NCI-H2227 treated with DMSO at 0.1 percent for 48 hours (cell line): ENCODE measurements around the gene DCAF17.

Experiments
- DNase-seq: peaks from one replicate; lab custom pipeline; 2025; lab: John Stamatoyannopoulos, UW

The DCAF17 gene, protein sequence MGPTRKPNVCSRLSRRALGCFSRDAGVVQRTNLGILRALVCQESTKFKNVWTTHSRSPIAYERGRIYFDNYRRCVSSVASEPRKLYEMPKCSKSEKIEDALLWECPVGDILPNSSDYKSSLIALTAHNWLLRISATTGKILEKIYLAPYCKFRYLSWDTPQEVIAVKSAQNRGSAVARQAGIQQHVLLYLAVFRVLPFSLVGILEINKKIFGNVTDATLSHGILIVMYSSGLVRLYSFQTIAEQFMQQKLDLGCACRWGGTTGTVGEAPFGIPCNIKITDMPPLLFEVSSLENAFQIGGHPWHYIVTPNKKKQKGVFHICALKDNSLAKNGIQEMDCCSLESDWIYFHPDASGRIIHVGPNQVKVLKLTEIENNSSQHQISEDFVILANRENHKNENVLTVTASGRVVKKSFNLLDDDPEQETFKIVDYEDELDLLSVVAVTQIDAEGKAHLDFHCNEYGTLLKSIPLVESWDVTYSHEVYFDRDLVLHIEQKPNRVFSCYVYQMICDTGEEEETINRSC

DNA sequence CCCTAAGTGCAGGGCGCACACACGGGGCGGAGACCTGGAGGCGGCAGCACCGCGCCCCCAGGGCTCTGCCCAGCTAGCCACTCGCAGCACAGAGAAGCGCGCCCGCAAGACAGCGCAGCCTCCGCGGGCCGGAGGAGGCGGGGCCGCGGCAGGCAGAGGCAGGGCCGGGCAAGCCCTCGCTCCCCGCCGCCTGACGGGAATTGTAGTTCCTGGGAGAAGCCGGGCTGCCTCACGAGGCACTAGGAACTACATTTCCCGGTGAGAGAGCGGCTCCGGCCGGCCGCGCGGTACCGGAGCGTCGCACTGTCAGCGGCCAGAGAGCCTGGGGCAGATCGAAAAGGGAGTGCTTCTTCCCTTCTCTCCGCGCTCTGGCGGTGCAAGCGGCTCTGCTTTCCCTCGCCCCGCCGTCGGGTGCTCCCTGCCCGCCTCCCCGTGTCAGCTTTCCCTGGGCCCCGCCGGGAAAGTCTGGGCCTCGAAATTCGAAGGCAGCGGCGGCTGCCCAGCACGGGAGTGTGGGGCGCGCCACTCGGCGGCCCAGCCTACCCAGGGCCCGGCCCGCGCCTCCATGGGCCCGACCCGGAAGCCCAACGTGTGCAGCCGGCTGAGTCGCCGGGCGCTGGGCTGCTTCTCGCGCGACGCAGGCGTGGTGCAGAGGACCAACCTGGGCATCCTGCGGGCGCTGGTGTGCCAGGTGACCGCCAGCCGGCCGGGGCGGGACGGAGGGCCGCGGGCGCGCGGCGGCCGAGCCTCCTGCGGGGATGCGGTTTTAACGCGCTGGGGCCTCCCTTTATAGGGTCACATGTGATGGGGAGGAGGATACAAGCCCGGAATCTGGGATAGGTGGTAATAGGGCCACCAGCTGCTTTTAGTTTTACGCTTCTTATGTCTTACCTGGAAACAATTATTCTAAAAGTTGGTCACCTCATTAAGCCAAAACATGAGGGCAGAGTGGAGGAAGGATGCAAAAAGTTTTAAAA is at the start of gene DCAF17:
Gene DCAF17, plus strand, starts transcription at position 214 of the 977 bp plus-strand sequence. Its CDS starts 352 bp downstream, at position 566.
- DNase-seq = peak; percentile 99

DNA sequence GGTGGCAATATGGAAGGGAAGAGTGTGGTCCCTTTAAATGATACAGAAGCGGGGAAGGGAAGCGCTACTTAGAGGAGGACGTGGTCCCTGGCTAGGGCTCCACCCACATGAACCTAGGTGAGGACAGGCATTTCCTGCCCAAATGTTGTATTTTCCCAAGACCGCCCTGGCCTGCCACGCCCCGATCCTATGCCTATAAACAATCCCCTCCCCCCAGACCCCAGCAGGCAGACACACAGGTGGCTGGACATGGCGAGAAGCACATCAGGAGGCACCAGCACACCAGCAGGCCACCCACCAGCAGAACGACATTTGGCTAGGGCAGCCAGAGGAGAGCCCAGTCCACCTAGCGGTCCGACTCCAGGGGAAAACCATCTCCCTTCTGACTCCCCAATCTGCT is 47.4 kb upstream of the DCAF17 start:
- no peak for DNase-seq

DNA sequence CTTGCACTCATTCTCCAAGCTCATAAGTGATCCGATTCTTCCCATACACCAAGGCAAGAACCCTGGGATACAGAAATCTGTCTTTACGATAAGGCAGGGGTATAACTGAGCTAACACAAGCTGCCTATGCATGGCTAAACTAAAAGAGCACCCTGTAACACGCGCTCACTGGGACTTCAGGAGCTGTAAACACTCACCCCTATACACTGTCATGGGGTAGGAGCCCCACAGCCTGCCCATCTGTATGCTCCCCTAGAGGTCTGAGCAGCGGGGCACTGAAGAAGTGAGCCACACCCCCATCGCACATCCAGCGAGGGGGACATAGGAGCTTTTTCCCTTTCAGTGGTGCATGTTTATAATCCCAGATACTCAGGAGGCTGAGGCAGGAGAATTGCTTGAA is 47.0 kb upstream of the DCAF17 start:
- no peak for DNase-seq

DNA sequence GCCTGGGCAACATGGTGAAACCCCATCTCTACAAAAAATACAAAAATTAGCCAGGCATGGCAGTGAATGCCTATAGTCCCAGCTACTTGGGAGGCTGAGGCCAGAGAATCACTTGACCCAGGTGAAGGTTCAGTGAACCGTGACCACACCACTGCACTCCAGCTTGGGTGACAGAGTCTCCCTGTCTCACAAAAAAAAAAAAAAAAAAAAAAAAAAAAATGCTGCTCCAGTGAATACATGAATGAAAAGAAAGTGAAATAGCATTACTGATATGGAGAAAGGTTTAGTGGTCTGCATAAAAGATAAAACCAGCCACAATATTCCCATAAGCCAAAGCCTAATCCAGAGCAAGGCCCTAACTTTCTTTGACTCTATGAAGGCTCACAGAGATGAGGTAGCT is 44.7 kb upstream of the DCAF17 start:
- no peak for DNase-seq

DNA sequence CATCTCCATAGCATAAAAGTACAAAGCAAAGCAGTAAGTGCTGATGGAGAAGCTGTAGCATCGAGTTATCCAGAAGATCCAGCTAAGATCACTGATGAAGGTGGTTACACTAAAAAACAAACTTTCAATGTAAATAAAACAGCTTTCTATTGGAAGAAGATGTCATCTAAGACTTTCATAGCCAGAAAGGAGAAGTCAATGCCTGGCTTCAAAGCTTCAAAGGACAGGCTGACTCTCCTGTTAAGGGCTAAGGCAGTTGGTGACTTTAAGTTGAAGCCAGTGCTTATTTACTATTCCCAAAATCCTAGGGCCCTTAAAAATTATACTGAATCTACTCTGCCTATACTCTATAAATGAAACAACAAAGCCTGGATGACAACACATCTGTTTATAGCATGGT is 44.2 kb upstream of the DCAF17 start:
- DNase-seq = no peak

DNA sequence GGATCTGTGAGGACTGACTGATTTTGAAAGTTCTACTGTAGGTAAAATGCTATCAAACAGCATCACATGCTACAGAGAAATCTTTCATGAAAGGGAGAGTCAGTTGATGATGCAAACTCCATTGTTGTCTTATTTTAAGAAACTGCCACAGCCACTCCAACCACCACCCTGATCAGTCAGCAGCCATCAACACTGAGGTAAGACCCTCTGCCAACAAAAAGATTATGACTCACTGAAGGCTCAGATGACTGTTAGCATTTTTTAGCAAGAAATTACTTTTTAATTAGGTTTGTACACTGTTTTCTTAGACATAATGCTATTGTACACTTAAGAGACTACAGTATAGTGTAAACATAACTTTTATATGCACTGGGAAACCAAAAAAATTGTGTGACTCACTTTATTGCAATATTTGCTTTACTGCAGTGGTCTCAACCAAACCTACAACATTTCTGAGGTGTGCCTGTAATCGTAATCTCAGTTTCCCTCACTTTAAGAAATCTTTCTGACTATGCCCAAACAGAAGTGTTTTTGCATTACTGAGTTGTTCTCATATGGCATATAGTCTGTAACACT is 43.0 kb upstream of the DCAF17 start:
- no peak for DNase-seq

DNA sequence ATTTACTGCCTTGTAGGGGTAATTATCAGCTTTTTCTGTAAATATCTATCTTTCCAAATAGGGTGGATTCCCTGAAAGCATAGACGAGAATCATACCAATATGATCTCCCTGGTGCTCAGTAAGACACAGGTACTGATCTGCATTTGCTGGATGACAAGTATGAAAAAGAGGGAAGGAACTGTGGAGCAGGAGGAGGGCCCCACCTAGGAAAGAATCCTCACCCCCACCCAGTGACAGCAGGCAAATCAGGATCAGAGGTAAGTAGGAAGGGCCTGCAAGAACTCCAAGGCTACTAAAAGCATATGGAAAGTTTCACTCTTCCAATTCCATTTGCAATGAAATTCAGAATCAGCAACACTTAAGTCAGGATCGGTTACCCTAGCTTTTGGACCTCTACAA is 42.5 kb upstream of the DCAF17 start:
- DNase-seq = no peak

DNA sequence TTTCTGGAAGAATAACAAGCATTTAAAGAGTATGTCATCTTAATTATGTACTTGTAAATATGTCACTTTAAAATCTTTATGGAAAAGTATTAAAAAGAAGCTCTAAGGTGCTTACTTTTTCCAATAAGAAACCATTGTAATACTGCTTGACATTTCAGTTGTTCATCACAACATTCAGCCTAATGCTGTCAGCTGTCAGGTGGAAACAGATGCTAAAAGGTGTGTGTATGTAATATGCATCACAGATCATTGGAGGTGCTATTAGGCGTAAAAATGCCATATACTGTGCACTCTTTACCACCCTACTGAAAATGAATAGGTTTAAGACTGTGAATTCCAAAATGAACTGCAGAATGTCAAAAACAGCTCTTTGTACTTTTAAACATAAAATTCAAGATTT is 40.5 kb upstream of the DCAF17 start:
- no peak for DNase-seq

DNA sequence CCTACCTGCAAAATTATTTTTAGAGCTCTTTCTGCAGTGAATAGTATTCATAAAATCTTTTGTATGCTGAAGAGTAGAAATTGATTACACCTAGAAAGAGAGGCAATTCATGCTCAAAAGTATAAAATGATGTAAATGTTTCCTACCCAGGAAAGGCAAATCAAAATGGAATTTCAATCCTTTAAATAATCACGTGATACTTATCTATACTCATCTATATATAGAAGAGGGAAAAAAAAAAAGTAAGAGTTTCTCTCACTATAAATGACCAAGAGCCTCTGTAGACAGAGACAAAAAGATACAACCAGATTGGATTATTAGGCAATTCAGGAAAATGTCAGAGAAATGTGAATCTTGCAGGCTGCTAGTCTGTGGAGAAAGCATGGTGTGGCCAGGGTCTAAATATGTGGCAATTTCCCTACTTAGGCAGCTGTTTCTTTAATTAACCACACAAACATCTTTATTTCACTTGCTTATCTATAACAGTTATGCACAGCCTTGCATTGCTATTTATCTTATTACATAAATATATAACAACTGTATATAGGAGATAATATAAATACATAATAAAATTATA is 39.8 kb upstream of the DCAF17 start:
- no peak for DNase-seq

DNA sequence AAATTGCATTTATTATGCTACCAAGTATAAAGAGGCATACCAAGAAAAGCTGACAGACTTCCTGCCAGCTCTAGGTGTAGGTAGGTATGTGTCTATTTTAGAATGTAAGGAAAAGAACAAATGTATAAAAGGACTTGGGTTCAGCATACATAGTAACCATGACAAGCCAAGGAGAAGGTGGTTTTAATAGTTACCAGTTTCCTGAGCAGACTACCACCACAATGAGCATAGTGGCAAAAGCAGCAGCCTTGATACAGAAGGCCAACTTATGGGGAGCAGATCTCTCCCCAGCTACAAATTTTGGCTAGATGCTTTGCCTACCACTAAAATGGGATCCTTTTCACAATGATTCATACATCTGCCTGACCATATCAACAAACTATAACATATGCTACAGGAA is 34.7 kb upstream of the DCAF17 start:
- DNase-seq = no peak

DNA sequence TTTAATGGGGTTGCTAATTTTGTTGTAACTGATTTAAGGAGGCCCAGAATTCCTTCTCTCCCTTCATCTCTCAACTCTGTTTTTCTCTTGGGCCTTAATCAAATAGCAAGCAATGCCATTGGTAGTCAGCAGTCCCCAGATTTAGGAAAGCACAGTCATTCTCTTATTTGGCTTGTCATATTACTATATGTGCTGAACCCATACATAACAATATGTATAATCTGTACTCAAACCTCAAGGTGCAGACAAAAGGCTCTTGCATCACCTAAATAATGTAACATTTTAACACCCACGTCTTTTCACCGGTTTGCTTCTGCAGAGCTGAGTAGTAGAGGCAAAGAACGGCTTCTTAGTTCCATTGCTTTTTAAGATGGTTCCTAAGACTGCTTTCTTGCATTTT is 33.6 kb upstream of the DCAF17 start:
- DNase-seq = no peak

DNA sequence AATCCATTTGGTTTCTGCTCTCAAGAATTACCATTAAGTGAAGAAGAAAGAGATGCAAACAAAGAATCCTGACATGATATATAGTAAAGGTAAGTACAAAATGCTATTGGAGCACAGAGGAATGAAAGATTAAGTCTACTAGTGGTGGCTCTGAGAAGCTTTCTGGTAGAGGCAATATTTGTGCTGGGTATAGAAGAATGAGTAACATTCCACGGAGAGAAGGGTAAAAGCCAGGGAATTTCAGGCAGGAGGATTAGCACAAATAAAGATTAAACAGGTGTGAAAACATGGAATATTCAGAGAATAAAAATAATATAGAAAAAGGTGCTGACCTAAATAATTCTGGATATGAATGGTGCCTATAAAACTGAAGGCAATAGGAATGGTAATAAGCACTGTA is 32.1 kb upstream of the DCAF17 start:
- DNase-seq = no peak

DNA sequence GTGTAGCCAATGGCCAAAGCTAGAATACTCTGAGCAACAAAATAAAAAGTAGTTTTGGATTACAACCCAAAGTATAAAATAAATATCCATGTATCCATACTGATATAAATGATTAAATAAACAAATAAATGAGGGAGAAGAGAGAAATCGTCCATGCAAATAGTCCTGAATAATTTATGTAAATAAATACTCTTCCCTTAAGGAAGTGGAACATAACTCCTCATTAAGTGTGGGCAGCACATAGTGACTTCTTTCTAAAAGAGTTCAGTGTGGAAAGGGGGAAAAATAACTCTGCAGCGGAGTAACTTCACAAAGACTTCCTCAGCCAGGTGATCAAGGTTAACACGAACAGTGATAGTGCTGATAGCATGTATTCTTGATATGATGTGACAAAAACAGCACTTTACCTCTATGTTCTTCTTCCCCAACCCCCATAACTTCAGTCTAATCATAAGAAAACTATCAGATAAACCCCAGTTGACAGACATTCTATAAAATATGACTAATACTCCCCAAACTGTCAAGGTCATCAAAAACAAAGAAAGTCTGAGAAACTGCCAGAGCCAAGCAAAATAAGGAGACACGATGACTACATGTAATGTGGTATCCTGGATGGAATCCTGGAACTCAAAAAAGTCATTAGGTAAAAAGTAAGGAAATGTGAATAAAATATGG is 31.0 kb upstream of the DCAF17 start:
- no peak for DNase-seq

DNA sequence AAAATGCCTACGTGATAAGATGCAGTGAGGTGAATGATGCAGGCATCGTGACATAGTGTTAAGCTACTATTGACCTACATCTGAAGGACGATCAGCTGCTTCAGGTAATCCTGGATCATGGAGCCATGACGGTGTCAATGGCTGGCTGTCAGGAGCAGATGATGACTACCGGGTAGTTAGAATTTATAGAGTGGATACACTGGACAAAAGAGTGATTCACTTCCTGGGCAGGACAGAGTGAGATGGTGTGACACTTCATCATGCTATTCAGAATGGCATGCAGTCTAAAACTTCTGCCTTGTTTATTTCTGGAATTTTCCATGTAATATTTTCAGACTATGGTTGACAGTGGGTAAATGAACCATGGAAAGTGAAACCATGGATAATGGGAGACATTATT is 29.8 kb upstream of the DCAF17 start:
- DNase-seq = no peak

DNA sequence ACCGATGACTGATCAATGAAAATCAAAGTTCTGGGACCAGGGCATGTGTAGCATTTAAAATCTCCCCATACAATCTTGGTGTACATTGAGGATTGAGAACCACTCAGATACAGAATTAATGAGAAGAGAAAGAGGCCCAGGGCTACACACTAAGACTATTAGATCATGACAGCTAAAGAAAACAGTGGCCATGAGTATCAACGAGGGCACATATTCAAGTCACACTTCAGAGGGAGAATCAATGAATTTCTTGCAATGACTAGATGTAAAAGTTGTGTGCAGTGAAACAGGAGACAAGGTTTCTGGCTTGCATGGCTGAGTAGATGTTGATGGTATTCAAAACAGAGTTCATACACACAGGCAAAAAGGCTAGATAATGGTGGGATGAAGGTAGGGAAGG is 29.3 kb upstream of the DCAF17 start:
- DNase-seq = no peak

DNA sequence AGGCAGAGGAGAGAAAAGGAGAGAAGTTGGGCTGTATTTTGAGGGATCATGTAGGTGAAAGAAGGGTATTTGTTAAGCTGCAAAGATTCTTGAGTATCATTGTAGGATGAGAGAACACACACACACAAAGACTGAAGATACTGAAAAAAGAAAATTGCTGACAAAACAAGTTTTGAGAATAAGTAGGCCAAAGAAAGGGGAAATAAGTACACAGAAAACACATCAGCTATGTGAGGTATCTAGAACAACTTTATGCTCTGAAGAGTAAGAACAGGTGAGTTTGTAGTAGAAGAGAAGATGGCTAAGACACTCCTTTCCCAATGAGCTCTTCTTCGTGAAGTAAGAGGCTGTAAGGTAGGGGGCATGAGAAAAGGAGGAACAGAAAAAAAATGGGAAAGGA is 28.5 kb upstream of the DCAF17 start:
- no peak for DNase-seq

DNA sequence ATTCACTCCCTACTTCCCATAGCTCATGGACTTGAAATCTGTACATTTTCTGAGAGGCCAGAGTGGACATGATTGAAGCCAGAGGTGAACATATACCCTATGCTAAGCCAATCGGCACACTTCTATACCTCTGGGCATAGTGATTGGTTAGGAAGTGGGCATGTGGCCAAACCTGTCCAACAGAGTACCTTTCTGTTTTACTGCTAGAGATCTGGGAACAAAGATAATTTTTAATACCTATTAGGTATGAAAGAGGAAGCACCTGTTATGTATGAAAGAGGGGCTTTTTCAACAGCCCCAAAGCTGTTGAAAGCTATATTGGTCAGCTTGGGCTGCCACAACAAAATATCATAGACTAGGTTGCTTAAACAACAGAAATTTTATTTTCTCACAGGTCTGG is 28.0 kb upstream of the DCAF17 start:
- DNase-seq = no peak

DNA sequence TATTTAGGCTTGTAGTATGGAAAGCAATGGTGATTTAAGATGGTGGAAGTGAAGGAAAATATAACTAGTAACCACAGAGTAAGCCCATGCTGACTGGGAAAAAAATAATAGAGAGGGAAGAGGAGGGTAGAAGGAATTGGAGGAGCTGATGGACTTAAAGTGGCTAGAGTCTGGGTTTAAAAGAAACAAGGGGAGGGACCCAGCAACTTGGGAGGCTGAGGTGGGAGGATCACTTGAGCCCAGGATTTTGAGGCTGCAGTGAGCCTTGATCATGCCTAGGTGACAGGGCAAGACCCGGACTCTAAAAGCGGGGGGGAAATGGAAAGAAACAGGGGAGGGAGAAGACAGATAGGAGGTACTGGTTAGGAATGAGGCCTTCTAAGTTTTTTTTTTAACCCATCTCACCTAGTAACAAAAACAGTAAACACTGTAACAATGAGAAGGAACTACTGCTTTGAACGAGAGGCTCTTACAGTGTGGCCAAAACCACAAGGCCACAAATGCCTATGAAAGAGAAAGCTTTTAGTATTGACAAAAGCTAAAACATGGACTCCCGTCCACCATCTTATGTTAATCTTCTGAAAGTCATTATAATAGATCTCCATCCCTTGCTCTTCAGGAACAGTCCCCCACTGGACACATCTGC is 26.9 kb upstream of the DCAF17 start:
- no peak for DNase-seq

DNA sequence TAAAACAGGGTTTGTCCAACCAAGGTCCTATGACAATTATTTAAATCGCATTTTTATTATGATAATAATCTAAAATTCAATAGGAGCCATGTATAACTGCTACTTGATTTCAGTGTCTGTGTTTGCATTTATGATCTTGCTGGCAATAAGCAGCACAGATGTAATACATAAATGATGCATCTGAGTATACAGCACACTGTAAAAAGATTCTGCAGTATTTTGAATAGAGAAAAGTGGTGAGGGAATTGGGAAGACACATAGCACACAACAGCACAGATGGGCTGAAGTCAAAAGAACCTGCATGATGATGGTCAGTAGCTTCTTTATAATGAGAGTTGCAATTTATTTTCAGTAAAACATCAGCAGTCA is 26.4 kb upstream of the DCAF17 start:
- DNase-seq = no peak

DNA sequence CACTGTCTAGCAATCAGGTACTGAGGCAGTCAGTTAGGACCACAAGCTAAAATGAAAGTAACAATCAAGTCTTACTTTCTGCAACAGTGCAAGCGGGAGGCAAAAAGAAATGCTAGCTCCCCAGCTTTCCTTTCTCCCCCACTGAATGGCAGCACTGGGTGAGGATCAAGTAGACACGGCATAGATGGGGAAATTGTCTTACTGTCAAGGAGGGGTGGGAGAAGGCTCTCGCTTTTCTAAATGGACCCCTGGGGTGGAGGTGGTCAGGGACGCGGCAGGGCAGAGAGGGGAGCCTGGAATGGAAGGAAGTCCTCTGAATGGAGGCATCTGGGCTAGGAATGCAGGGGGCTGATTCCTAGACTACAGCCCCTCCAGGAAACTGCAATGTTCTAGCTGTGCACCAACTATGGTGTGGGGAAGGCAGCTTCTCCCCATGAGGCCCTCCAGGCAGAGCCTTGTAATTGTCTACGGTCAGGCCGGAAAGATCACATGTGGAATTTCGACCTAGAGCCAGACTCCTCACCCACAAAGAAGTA is 24.5 kb upstream of the DCAF17 start:
- peak; percentile 40 for DNase-seq

DNA sequence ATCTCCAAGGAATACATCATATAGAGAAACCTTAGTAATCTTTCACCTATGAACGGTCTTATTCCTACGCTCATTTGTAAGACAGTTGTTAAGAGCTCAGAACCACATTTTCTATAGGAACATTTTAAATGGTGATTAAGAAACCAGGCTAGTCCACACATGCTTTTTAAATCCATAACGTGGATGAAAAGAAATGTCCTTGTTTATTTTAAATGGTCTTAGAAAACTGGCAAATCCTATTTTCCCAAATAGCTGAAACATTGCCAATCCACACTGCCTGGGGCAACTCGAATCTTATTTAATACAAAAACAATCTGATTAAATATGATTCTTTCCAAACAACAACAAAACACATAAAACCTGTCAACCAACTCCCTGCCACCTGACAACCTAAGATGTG is 23.9 kb upstream of the DCAF17 start:
- no peak for DNase-seq
